ENCODE measurements around the gene SLC39A3.

SLC39A3 gene

GRCh38 chr19:2686360-2686759 is 53.5 kb downstream of the SLC39A3 start:
- Mint-ChIP-seq H3K4me3 (no peak overlapping the region), H3K4me1 (peaks cover 7% of the 10 kb centered on the region), H3K9me3 (no peaks in the 10 kb centered on the region), H3K27ac (no peak overlapping the region), H3K36me3 (no peaks in the 10 kb centered on the region)
- ATAC-seq (no peak), DNase-seq (ENCODE audit: low spot score in 2 of 2) (no peak)

GRCh38 chr19:2685204-2685704 is 54.6 kb downstream of the SLC39A3 start:
- peaks cover 7% of the 10 kb centered on the region for H3K4me1 Mint-ChIP-seq
- H3K27ac Mint-ChIP-seq: no peak overlapping the region

GRCh38 chr19:2683430-2684003 is 56.3 kb downstream of the SLC39A3 start:
- no peaks in the 10 kb centered on the region for H3K9me3 Mint-ChIP-seq
- H3K27ac Mint-ChIP-seq: no peak overlapping the region
- no peak overlapping the region for H3K4me3 Mint-ChIP-seq

More at GRCh38 chr19:2685204-2685704, 54.6 kb downstream of the SLC39A3 start:
- Mint-ChIP-seq H3K36me3 (no peaks in the 10 kb centered on the region), H3K9me3 (no peaks in the 10 kb centered on the region), H3K4me3 (no peak overlapping the region)
- DNase-seq (ENCODE audit: low spot score in 2 of 2) (no peak), ATAC-seq (no peak)

More at GRCh38 chr19:2683430-2684003, 56.3 kb downstream of the SLC39A3 start:
- Mint-ChIP-seq H3K36me3 (no peaks in the 10 kb centered on the region), H3K4me1 (peaks cover 7% of the 10 kb centered on the region)
- ATAC-seq: no peak
- DNase-seq (ENCODE audit: low spot score in 2 of 2): no peak

Data from stimulated activated effector memory CD8-positive, alpha-beta T cell treated with anti-CD3 and anti-CD28 coated beads, Interleukin-12 subunit alpha, Interleukin-12 subunit beta, amount 100 ng/mL, for 72 hours (primary cell).